Sigmoid colon (tissue), 7 donors: ENCODE data around the gene NPPC. TPM values are rescaled to one million over a fixed set of nuclear protein-coding genes. Genes with fewer than 3 reads are reported as not detected.

Experiments
- DNase-seq: peaks from one replicate; pipeline ENCODE4 v3.0.0-alpha.2; 2019
- H3K27ac ChIP-seq, 4 donors: fragments of 200-600 bp; sonication (generic); one replicate each; pipeline ENCODE4 v1.5.1; 2016 to 2019; ENCODE audit warnings: mild to moderate bottlenecking in 1 of 4
- H3K27me3 ChIP-seq, 3 donors: fragments of 200-600 bp; sonication (generic); one replicate each; pipeline ENCODE4 v1.5.1; 2019; ENCODE audit warnings: mild to moderate bottlenecking in 1 of 3
- H3K36me3 ChIP-seq, 4 donors: fragments of 200-600 bp; sonication (generic); one replicate each; pipeline ENCODE4 v1.5.1; 2016 to 2019
- H3K4me1 ChIP-seq, 4 donors: fragments of 200-600 bp; sonication (generic); one replicate each; pipeline ENCODE4 v1.5.1; 2017 to 2019
- H3K4me3 ChIP-seq, 4 donors: fragments of 200-600 bp; sonication (generic); one replicate each; pipeline ENCODE4 v1.5.1; 2017 to 2019; ENCODE audit warnings: mild to moderate bottlenecking in 2 of 4, moderate library complexity in 1 of 4
- H3K9me3 ChIP-seq, 4 donors: fragments of 200-600 bp in 3 of 4; sonication (generic) in 3 of 4; one replicate each; pipeline versions ENCODE4 v1.5.1 to v1.6.1; 2013 to 2019
- EP300 ChIP-seq, 4 donors: sonication (generic); formaldehyde crosslinking; IDR thresholded peaks; one replicate each; pipeline ENCODE4 v1.6.1; 2017; ENCODE audit warnings: antibody characterized with exemption in 4 of 4
- POLR2A ChIP-seq, 2 donors: fragments of 450-650 bp; IDR thresholded peaks; one replicate each; pipeline ENCODE4 v1.6.1; 2016; ENCODE audit warnings: antibody characterized with exemption in 2 of 2, mild to moderate bottlenecking in 2 of 2, moderate library complexity in 2 of 2
- POLR2AphosphoS5 ChIP-seq, 4 donors: sonication (generic); formaldehyde crosslinking; IDR thresholded peaks; one replicate each; pipeline ENCODE4 v1.6.1; 2017; ENCODE audit warnings: antibody characterized with exemption in 4 of 4
- WGBS, 2 donors: extraction: QIAGEN DNeasy Blood & Tissue Kit; methylation state at CpG; one replicate each; pipeline ENCODE4 v1.1.7; 2013; 5-methylcytosine and 5-hydroxymethylcytosine counted together
- intact Hi-C: fragments of 100-400 bp; cut with DNase I; formaldehyde crosslinking; loops from one replicate; pipeline ENCODE4 v1.15.1; 2023
- polyA plus RNA-seq, 3 donors: library from polyadenylated mRNA; stranded (reverse); fragments of 200-250 nt; gene quantifications; one replicate each; pipeline ENCODE4 v1.2.3, GENCODE V29; 2013
- total RNA-seq, 4 donors: library from RNA; depleted of rRNA; stranded (reverse); fragments of >200 nt; gene quantifications; one replicate each; pipeline ENCODE4 v1.1.0, GENCODE V29; 2016
- TF ChIP-seq, protein P1 (sequence below), 4 experiments: fragments of 450-650 bp in 3 of 4; fragments of 200-600 bp in 1 of 4; IDR thresholded peaks; one replicate each; pipeline ENCODE4 v1.5.1; 2016 to 2019; ENCODE audit warnings: antibody characterized with exemption in 4 of 4, mild to moderate bottlenecking in 3 of 4, moderate library complexity in 2 of 4
- donor health status: healthy with polysubstance abuse.
- donor health status: Bipolar disorder and iron deficiency.
- donor health status: healthy.

NPPC gene
- total and polyA plus RNA-seq, 7 donors, result 0.60 to 5.6 (median 2.4) TPM; not detected in 3

DNA sequence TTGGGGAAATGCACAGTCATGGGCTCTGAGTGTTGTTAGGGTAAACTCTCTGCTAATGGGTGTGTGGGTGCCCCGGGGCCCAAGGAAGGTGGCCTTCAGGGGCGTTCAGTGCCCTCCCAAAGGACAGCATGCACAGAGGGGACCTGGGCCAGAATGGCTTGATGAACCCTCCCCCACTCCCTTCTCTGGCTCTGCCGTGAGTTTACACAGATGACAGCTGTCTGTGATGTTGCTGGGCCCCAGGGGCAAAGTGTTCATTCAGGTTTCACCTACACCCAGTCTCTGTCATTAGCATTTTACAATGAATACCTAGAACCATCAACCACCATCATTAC lies 3.2 kb downstream of the NPPC start:
- 55 to 77% methylated on average over 3 of the region's 3 CpGs for WGBS, 2 donors

DNA sequence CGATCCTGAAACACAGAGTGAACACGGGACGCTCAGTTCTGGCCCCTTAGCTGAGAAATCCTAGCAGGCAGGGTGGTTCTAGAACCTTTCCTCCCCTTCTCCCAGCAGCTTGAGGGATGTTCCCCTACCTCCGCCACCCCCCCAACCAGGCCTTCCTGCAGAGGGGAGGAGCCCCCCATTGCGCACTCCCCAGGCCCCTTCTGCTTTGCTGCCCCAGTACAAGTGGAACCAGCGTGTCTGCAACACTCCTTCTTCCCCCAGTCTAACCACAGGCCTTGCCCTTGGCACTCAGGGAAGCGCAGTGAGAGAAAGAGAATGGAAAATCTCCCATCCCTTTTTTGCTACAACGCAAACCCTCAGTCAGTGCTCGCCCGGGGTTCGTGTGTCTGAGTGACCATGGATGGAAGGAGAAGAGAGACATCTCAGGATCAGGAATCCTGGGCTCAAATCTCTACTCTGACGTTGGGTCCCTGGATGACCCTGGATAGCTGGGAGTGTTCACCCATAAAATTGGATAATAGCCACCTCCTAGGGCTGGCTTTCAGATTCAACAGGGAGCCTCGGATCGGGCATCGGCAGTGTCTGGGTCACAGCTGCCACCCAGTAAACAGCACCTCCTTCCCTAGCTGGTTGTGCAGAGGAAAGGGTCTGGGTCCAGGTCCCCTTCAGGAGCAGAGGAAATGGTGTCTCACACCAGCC lies 3.7 kb downstream of the NPPC start:
- TF ChIP-seq POLR2AphosphoS5 (IDR thresholded peaks at IDR 0.05), result no peak
- no peak for TF ChIP-seq EP300 (IDR thresholded peaks at IDR 0.05)
- no peak for TF ChIP-seq POLR2A (IDR thresholded peaks at IDR 0.05)
- TF ChIP-seq, protein P1, sequence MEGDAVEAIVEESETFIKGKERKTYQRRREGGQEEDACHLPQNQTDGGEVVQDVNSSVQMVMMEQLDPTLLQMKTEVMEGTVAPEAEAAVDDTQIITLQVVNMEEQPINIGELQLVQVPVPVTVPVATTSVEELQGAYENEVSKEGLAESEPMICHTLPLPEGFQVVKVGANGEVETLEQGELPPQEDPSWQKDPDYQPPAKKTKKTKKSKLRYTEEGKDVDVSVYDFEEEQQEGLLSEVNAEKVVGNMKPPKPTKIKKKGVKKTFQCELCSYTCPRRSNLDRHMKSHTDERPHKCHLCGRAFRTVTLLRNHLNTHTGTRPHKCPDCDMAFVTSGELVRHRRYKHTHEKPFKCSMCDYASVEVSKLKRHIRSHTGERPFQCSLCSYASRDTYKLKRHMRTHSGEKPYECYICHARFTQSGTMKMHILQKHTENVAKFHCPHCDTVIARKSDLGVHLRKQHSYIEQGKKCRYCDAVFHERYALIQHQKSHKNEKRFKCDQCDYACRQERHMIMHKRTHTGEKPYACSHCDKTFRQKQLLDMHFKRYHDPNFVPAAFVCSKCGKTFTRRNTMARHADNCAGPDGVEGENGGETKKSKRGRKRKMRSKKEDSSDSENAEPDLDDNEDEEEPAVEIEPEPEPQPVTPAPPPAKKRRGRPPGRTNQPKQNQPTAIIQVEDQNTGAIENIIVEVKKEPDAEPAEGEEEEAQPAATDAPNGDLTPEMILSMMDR (IDR thresholded peaks at IDR 0.05), result no peak
- DNase-seq, result no peak
- no peak overlapping the region for H3K4me3 ChIP-seq
- H3K36me3 ChIP-seq, result no peaks in the 10 kb centered on the region
- H3K4me1 ChIP-seq, result peaks cover 0 to 22% (median 20%) of the 10 kb centered on the region in 4 donors
- intact Hi-C loops, result loop anchor here (5.0 kb wide), 1 partner anchor 520 kb away; no protein-coding TSS in a partner anchor
- H3K9me3 ChIP-seq, result no peaks in the 10 kb centered on the region
- peaks cover 15 to 64% (median 32%) of the 10 kb centered on the region in 3 donors for H3K27me3 ChIP-seq
- WGBS, 2 donors, result 67 to 84% methylated on average over 15 of the region's 15 CpGs
- H3K27ac ChIP-seq, result no peak overlapping the region

More for the DNA sequence above, 3.2 kb downstream of the NPPC start:
- Histone ChIP-seq H3K27ac (no peak overlapping the region), H3K27me3 (peaks cover 15 to 69% (median 37%) of the 10 kb centered on the region in 3 donors), H3K4me3 (no peak overlapping the region), H3K4me1 (peaks cover 0 to 22% (median 20%) of the 10 kb centered on the region in 4 donors), H3K36me3 (no peaks in the 10 kb centered on the region), H3K9me3 (no peaks in the 10 kb centered on the region)
- TF ChIP-seq POLR2A (IDR thresholded peaks at IDR 0.05), result no peak
- no peak for TF ChIP-seq EP300 (IDR thresholded peaks at IDR 0.05)
- no peak for TF ChIP-seq POLR2AphosphoS5 (IDR thresholded peaks at IDR 0.05)
- TF ChIP-seq, protein P1 (IDR thresholded peaks at IDR 0.05), result no peak
- no peak for DNase-seq
- intact Hi-C loops, result loop anchor here (5.0 kb wide), 1 partner anchor 519 kb away; no protein-coding TSS in a partner anchor

DNA sequence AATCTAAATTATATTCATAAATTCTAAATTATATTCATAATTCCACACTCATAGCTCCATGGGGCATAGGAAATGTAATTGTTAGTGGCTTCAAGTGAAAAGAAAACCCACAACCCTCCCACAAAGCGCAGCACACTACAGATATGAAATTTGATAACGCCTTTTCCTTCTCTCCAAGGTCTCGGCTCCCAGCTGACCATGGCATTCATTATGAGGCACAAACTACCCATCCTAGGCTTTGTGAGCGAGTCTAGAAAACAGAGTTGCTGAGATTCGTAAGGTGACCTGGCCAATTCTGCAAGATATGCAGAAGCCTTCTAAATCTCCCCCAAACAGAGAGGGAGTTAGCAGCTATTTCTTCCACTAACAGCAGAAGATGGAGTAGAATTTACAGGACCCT lies 5.4 kb downstream of the NPPC start:
- intact Hi-C loops, result loop anchor here (5.0 kb wide), 1 partner anchor 522 kb away; no protein-coding TSS in a partner anchor
- TF ChIP-seq POLR2AphosphoS5 (IDR thresholded peaks at IDR 0.05), result no peak
- no peak for TF ChIP-seq POLR2A (IDR thresholded peaks at IDR 0.05)
- no peak for TF ChIP-seq EP300 (IDR thresholded peaks at IDR 0.05)
- TF ChIP-seq, protein P1 (IDR thresholded peaks at IDR 0.05), result no peak
- Histone ChIP-seq H3K9me3 (no peaks in the 10 kb centered on the region), H3K27ac (no peak overlapping the region), H3K36me3 (no peaks in the 10 kb centered on the region), H3K27me3 (peaks cover 4 to 47% (median 15%) of the 10 kb centered on the region in 3 donors), H3K4me1 (peaks cover 0 to 8% (median 5%) of the 10 kb centered on the region in 4 donors), H3K4me3 (no peak overlapping the region)
- WGBS, 2 donors, result 80 to 88% methylated on average over 5 of the region's 5 CpGs
- no peak for DNase-seq

DNA sequence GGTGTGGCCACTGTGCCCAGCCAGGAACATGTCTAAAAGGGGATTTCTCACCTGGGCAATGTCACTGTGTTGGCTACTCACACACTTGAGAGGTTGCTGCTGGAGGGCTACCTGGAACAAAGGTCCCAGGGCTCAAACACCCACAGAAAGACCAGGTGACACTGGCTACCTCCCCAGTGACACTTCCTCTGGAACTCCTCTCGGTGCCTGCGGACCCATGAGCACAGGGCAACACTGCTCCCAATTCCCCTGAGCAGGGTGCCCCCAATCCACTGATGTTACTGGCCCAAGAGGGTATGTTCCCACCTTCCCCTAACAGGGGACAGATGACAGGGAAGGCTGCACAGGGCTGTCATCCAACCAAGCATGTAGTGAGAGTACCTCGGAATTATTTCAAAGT lies 5.8 kb downstream of the NPPC start:
- H3K27ac ChIP-seq, result no peak overlapping the region
- no peak for DNase-seq
- H3K4me3 ChIP-seq, result no peak overlapping the region
- WGBS, 2 donors, result 81 to 95% methylated on average over 3 of the region's 3 CpGs
- intact Hi-C loops, result loop anchor here (5.0 kb wide), 1 partner anchor 522 kb away; no protein-coding TSS in a partner anchor
- H3K36me3 ChIP-seq, result no peaks in the 10 kb centered on the region
- H3K27me3 ChIP-seq, result peaks cover 0 to 43% (median 11%) of the 10 kb centered on the region in 3 donors
- H3K4me1 ChIP-seq, result peaks cover 0 to 4% (median under 1%) of the 10 kb centered on the region in 4 donors
- no peaks in the 10 kb centered on the region for H3K9me3 ChIP-seq
- TF ChIP-seq, protein P1 (IDR thresholded peaks at IDR 0.05), result no peak
- TF ChIP-seq POLR2A (IDR thresholded peaks at IDR 0.05), result no peak
- no peak for TF ChIP-seq POLR2AphosphoS5 (IDR thresholded peaks at IDR 0.05)
- TF ChIP-seq EP300 (IDR thresholded peaks at IDR 0.05), result no peak
